Measurements from ENCODE around the gene PUM1.
A peak's percentile ranks its signal among the peaks of the same experiment; 100 is the strongest.
"Not testable (repeated sequence)": the region's sequence is repeated elsewhere in the genome, so short reads cannot be mapped to it uniquely, and the experiment has no call there.

The PUM1 gene

GRCh38 chr1:31064111-31064717 is 1.3 kb downstream of the PUM1 start:
- no peak for DNase-seq (ENCODE audit: low read depth)

- no peak for DNase-seq (ENCODE audit: low read depth)
These were observed 1.9 kb downstream of the PUM1 start for GRCh38 chr1:31063631-31064030.

GRCh38 chr1:31062867-31063380 is 2.6 kb downstream of the PUM1 start:
- no peak for DNase-seq (ENCODE audit: low read depth)

- not testable (repeated sequence) for DNase-seq (ENCODE audit: low read depth)
These were observed 3.2 kb downstream of the PUM1 start for GRCh38 chr1:31062162-31062866.

GRCh38 chr1:31058012-31058411 is 7.5 kb downstream of the PUM1 start:
- DNase-seq (ENCODE audit: low read depth): no peak

GRCh38 chr1:31055953-31056352 is 9.6 kb downstream of the PUM1 start:
- DNase-seq (ENCODE audit: low read depth): no peak

- no peak for DNase-seq (ENCODE audit: low read depth)
These were observed 10.0 kb downstream of the PUM1 start for GRCh38 chr1:31055501-31055900.

GRCh38 chr1:31054958-31055481 is 10.5 kb downstream of the PUM1 start:
- no peak for DNase-seq (ENCODE audit: low read depth)

GRCh38 chr1:31054349-31054748 is 11.2 kb downstream of the PUM1 start:
- no peak for DNase-seq (ENCODE audit: low read depth)

GRCh38 chr1:31052613-31053012 is 12.9 kb downstream of the PUM1 start:
- DNase-seq (ENCODE audit: low read depth): not testable (repeated sequence)

- no peak for DNase-seq (ENCODE audit: low read depth)
These were observed 13.9 kb downstream of the PUM1 start for GRCh38 chr1:31051611-31052010.

GRCh38 chr1:31047507-31047906 is 18.0 kb downstream of the PUM1 start:
- DNase-seq (ENCODE audit: low read depth): not testable (repeated sequence)

- no peak for DNase-seq (ENCODE audit: low read depth)
These were observed 21.9 kb downstream of the PUM1 start for GRCh38 chr1:31043631-31044030.

GRCh38 chr1:31042656-31043055 is 22.9 kb downstream of the PUM1 start:
- no peak for DNase-seq (ENCODE audit: low read depth)

- no peak for DNase-seq (ENCODE audit: low read depth)
These were observed 24.0 kb downstream of the PUM1 start for GRCh38 chr1:31041529-31041928.

- no peak for DNase-seq (ENCODE audit: low read depth)
These were observed 25.5 kb downstream of the PUM1 start for GRCh38 chr1:31040038-31040437.

GRCh38 chr1:31038935-31039334 is 26.6 kb downstream of the PUM1 start:
- not testable (repeated sequence) for DNase-seq (ENCODE audit: low read depth)

- peak; percentile 50 for DNase-seq (ENCODE audit: low read depth)
These were observed 27.2 kb downstream of the PUM1 start for GRCh38 chr1:31038360-31038759.

- no peak for DNase-seq (ENCODE audit: low read depth)
These were observed 28.6 kb downstream of the PUM1 start for GRCh38 chr1:31036749-31037500.

GRCh38 chr1:31033598-31033997 is 31.9 kb downstream of the PUM1 start:
- DNase-seq (ENCODE audit: low read depth): no peak

GRCh38 chr1:31032266-31032665 is 33.3 kb downstream of the PUM1 start:
- DNase-seq (ENCODE audit: low read depth): no peak

- no peak for DNase-seq (ENCODE audit: low read depth)
These were observed 34.0 kb downstream of the PUM1 start for GRCh38 chr1:31031330-31032143.
